Erythroblast (primary cell): Measurements from ENCODE around the gene FRRS1L.
"Not testable (repeated sequence)": the region's sequence is repeated elsewhere in the genome, so short reads cannot be mapped to it uniquely, and the experiment has no call there.

Experiments
- DNase-seq, 2 experiments: peaks; one replicate each; lab custom pipeline; 2025; lab: John Stamatoyannopoulos, UW
- GATA1 ChIP-seq: IDR thresholded peaks from 2 replicates; pipeline ENCODE4 v1.6.1; 2011; ENCODE audit warnings: low read depth, mild to moderate bottlenecking, control low read depth, low read length, moderate library complexity
- POLR2A ChIP-seq: IDR thresholded peaks from 2 replicates; pipeline ENCODE4 v1.6.1; 2011; ENCODE audit warnings: mild to moderate bottlenecking, low read length

The FRRS1L gene

DNA sequence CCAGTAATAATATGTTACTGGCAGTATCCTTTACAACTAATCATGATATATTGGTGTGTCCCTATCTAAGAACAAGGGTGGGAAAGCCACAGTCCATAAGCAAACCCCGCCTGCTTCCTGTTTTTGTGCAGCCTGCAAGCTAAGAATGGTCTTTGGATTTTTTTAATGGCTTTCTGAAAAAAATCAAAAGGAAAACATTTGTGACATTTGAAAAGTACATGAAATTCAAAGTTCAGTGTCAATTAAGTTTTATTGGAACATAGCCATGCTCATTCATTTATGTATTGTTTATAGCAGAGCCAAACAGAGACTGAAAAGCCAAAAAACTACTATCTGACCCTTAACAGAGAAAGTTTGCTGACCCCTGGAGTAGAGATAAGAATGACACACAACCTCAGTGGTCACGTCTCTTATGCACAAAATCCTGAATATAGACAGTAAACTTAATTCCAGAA, 34.5 kb downstream of the FRRS1L start:
- DNase-seq = peak; percentile 63 to 76
- TF ChIP-seq POLR2A = no peak
- TF ChIP-seq GATA1 = no peak

DNA sequence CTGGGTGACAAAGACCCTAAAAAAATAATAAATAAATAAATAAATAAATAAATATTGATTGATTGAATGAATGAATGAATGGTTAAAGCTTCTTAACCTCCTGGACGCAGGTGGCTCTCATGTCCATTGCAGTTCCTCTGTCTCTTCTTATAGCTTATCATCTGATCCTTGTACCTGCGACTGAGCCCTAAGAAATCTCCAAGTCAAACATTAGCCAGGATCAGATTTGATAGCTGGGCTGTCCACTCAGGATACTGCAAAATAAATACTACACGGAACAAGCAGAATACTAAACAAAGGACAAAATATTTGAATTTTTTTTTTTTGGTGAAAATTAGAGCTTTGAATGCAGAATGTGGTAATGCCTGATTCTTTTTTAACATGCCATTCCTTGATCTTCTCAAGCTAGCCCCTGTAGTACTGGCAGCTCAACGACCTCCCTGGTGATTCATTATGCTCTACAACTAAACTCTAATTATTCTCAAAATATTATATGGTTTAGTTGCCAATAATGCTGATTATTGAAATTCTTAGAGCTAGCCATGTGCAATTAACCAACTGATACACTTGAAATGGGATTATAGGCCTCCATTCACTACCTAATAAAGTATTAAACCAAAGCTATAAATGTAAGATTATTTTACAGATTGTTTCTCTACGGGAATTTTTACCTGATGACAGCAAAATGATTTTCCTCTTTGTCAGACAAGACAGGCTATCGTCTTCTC, 37.4 kb downstream of the FRRS1L start:
- DNase-seq = no peak
- no peak for TF ChIP-seq GATA1
- TF ChIP-seq POLR2A = no peak

DNA sequence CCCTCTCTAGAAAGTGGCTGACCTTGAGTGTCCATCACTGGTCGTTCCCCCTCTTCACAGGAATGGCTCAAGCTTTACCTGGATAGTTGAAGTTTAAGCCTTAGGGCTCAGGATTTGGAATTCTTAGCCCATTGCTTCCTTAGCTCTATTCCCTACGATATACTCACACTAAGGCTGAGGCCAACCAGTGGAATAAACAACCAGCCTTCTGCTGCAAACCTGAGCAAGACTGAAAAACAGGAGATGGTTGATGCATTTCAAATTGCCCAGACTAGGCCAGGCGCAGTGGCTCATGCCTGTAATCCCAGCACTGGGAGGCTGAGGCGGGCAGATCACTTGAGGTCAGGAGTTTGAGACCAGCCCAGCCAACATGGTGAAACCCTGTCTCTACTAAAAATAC, 40.4 kb downstream of the FRRS1L start:
- not testable (repeated sequence) for DNase-seq

DNA sequence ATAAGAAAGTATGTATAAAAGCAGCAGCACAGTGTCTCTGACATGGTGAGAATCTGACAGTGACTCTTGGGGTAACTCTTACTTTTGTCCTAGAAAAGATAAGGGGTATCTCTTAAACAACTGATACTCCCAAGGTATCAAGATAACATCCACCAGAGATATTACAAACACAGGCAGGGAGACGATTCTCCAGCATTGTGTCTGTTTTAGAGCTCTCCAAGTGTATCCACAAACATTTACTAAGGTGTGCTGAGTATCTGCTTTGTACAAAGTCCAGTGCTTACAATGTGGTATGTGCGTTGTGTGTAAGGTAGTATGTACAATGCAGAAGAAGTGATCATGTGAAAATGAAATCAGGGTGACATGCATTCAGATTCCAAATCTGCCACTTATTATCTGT, 42.9 kb downstream of the FRRS1L start:
- no peak for DNase-seq
- TF ChIP-seq GATA1 (no peak), POLR2A (no peak)

- TF ChIP-seq GATA1 = no peak
- no peak for TF ChIP-seq POLR2A
- DNase-seq = peak; percentile 90 to 93
Observed at GRCh38 chr9:109122726-109123621, 44.1 kb downstream of the FRRS1L start.

GRCh38 chr9:109121232-109121796, 45.7 kb downstream of the FRRS1L start:
- TF ChIP-seq POLR2A = no peak
- TF ChIP-seq GATA1 = no peak
- peak; percentile 31 to 45 for DNase-seq

DNA sequence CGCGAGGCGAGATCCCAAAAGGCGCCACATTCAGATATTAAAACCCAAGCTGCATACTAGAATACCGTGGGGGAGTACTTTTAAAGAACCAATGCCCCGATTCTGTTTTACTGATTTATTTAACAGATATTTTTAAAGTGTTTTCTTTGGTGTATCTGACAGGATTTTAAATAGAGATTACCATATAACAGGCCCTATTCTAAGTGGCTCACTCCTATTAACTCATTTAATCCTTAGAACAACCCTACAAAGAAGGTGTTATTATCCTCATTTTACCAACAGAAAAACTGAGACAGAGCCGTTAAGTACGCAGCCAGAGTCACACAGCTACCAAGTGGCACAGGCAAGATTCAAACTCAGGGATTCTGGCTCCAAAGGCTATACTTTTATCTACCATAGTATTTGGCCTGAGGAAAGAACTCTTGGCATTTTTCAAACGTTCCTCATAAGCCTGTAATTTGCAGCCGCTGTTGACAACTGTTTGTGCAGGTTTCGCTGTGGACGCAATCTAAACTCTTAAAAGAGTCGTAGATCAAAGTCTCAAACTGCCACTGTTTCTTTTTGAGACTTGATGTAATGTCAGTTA, 46.8 kb downstream of the FRRS1L start:
- TF ChIP-seq GATA1 = no peak
- TF ChIP-seq POLR2A = no peak
- peak in 1 of 2 experiments; percentile 57 for DNase-seq

DNA sequence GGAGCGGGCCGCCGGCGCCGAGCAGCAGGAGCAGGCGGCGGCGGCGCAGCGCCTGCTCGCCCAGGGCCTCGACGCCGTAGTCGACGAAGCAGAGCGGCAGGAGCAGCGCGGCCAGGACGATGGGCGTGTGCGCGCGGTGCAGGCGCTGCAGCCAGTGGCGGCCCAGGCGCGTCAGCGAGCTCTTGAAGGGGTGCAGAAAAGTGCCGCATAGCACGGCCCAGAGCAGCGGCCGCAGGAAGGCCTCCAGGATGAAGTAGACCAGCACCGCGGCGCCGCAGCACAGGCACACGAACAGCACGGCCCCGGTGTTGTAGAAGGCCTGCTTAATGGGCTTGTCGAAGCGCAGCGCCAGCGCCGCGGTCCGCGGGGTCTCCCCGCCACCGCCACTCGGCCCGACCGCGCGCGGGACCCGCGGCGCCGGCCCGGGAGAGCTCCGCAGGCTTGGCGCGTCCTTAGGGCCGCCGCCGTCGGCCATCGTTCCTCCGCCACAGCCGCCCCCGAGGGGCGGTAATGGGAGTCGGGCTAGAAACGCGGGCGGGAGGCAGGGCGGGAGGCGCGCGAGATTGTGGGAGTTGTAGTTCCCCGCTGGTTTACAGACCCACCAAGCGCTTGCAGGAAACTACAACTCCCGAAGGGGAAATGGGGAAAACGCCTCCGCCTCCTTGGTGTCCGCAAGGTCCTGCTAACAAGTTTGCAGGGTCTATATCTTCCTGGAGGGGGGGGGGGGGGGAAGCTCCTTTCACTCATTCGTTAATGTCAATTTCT, 47.4 kb downstream of the FRRS1L start, which contains the start of gene TMEM245:
Gene TMEM245 (minus strand): TSS at position 509 of the 765 bp plus-strand sequence. CDS start 34 bp downstream, at position 475.
- no peak for TF ChIP-seq GATA1
- TF ChIP-seq POLR2A = peak; percentile 90
- peak; percentile 98 to 99 for DNase-seq

DNA sequence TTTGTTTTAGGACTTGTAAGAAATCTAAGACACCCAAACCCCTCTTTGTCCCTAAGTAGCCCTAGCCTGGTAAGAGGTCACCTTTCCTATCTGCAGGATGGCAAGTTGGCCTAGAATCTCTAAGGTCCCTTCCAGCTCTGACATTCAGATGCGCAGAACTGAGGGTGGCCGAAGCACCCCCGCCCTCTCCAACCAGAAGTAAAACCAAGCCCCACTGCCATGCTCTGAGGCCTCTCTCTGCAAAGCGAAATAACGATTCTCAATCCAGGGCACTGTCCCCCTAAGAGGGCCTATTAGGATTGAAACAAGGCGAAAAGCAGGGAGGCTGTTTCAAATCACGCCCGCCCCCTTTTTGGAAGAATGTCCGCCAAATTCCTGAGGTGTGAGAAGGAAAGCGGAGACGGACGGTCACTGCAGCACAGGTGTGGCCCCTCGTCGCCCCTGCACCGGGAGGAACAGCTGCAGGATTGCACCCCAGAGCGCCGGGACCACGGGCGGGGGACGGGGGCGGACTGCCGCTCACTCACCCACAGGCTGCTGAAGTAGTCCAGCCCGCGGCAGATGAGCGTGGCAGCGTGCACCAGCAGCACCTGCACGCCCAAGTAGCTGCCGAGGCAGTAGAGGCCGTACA, 48.1 kb downstream of the FRRS1L start:
- DNase-seq = peak; percentile 68 to 77
- TF ChIP-seq POLR2A (no peak), GATA1 (no peak)

- TF ChIP-seq GATA1 (no peak), POLR2A (peak; percentile 90)
- DNase-seq = peak; percentile 94
Observed at GRCh38 chr9:109117856-109118807, 48.9 kb downstream of the FRRS1L start.

- peak in 1 of 2 experiments; percentile 54 for DNase-seq
- TF ChIP-seq POLR2A (no peak), GATA1 (no peak)
Observed at GRCh38 chr9:109115931-109116526, 51.0 kb downstream of the FRRS1L start.
